GM12874 (cell line): ENCODE data around the gene SPOP.

ENCODE experiments used
- TF ChIP-seq, protein P1 (sequence below): IDR thresholded peaks from 2 replicates; pipeline ENCODE4 v1.5.1; 2011; ENCODE audit warnings: low read depth, mild to moderate bottlenecking, control low read depth, low read length, moderate library complexity; ENCODE audit not compliant: insufficient read depth

The SPOP gene

DNA sequence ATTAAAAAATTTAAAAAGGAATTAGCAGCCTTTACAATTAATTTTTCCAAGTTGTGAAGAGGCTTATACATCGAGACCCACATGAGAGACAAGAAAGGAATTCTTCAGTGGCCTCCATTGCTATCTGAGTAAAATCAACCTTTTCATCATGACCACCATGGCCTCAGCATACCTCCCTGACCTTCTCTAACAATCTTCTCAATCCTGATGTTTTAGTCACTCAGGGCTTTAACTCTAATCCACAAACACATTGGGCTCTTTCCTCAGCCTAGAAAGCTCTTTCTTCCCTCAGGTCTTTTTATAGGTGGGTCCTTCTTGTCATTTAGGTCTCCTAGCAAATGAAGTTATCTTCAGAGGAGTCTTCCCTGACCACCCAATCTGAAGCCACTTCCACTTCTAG, 46.4 kb downstream of the SPOP start:
- TF ChIP-seq, protein P1, sequence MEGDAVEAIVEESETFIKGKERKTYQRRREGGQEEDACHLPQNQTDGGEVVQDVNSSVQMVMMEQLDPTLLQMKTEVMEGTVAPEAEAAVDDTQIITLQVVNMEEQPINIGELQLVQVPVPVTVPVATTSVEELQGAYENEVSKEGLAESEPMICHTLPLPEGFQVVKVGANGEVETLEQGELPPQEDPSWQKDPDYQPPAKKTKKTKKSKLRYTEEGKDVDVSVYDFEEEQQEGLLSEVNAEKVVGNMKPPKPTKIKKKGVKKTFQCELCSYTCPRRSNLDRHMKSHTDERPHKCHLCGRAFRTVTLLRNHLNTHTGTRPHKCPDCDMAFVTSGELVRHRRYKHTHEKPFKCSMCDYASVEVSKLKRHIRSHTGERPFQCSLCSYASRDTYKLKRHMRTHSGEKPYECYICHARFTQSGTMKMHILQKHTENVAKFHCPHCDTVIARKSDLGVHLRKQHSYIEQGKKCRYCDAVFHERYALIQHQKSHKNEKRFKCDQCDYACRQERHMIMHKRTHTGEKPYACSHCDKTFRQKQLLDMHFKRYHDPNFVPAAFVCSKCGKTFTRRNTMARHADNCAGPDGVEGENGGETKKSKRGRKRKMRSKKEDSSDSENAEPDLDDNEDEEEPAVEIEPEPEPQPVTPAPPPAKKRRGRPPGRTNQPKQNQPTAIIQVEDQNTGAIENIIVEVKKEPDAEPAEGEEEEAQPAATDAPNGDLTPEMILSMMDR, result no peak

DNA sequence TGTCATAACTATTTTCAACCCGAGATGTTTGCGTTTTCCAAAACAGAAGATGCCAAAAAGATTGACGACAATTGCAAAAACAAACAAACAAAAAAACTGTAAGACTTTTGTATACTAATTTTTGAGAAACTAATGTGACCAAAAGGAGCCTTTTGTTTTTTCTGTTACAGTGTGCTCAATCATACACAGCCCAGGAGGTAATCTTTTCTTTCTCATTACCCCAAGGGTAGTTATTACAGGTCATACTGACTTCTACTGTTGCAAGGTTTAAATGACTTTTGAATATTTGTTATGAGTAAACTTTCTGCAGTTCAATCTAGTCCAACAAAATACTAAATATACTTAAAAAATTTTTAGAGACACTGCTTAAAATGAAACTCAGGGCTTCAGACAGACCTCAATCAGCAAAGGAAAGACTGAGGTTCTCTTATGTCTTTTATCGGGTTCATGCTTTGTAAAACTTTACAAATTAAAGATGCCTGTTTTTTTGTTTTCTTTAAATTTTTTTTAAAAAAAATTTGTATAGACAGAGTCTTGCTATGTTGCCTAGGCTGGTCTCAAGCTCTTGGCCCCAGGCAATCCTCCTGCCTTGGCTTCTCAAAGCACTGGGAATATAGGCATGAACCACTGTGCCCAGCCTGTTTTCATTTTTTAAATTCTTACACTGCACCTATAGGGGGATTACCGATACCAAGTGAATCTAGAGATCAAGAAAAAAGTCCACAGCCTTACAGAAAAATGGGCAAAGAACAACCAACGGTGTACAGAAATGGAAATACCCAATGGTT, 47.6 kb downstream of the SPOP start:
- TF ChIP-seq, protein P1, result no peak

DNA sequence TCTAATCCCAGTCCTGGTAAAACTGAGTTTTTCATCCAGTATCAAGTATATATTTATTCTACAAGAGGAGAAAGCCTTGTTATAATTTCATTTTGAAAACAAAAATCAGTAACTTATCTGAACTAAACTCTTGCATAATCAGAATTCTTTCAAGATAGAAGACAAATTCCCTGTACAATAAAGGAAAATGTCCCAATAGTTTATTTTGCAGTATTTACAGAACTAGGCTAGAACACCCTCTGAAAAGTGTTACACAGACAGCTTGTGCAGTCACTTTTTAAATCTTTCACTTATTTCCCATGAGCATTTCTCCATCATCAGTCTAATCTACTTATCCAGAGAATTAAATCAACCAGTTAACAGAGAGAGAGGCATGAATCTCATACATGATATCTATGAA, 48.5 kb downstream of the SPOP start:
- TF ChIP-seq, protein P1, result no peak

DNA sequence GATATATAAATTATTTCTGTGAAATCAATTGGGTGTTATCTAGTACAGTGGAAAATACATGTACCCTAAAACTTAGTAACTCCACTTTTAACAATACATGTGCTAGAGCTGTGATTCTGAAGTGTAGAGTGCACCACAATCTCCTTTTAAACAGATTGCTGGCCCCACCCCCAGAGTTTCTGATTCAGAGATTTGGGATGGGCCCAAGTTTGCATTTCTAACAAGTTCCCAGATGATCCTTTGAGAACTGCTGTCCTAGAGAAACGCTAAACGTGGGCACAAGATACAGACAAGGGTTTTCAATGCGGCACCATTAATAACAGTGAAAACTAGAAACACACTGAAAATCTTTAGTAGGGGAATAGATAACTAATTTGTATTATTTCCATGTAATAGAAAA, 53.0 kb downstream of the SPOP start:
- TF ChIP-seq, protein P1, result no peak

DNA sequence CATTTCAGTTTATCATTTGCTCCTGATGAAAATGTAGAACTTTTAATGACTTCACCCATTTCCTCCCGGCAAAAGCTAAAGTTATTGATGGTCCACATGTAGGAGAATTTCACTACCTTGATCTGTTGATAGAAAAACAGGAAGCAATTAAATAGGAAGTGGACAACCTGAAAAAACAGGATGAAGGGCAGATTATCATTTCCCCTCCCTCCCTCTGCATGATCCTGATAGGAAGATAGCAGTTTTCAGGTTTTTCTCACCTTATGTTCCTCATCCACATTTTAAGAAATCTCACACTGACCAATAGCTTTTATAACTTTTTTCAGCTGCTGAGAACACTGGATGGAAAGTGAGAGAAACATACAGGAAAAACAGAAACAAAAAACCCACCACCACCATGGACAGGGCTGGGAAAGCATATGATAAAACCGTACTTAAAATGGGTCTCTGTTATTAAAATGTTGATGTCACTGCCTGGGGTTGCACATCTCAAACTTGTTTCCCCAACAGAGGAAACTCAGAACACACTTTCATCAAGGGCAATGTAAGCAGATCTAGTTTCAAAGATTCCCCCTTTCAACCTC, 55.9 kb downstream of the SPOP start:
- TF ChIP-seq, protein P1, result no peak

DNA sequence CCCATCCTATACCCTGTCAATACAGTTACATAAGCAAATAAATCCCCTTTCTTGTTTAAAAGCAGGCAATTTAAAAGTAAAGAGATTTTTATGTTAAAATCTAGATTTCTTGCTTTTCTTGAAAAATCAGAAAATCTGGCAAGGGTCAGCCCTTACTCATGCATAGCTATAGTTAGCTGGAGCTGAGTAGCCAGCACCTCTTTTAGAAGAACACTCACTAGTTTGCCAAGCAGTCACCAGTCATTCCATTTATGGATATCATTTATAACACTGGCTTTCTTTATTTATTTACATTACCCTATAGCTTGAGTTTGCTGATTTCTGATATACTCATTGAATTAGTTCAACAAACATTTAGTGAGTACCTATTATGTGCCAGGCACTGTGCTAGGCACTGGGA, 56.5 kb downstream of the SPOP start:
- TF ChIP-seq, protein P1, result no peak

DNA sequence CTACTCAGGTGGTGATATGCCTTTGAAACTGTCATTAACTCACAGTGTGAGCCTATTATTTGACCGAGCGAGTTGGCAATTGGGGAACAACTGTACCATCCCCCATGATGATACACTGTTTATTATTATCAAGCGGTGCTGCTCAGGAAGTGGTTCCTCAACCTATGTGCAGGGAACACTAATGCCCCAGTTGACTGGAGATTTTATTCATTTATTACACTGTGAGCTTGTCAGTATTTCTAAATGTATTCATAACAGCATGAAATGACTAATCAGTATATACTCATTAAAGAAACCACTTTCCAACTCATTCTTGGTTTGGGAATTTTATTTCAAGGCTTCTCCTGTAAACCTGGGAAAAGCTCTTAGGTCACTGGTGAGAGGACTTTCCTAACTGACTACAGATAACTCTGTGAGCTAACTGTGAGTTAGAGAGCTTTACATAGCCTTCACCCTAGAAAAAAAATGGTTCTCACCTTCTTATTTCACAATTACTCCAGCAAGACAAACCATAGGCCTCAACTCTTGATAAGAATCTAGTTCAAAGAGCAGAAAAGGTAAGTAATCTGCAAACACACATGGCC, 59.8 kb downstream of the SPOP start:
- TF ChIP-seq, protein P1, result no peak
